GM19043 (cell line): ENCODE measurements around the gene PIRT.

Experiments used
- ATAC-seq: cut with Tn5 transposase; IDR thresholded peaks from one replicate; pipeline ENCODE4 v1.9.1; 2021; ENCODE audit warnings: low read depth; ENCODE audit not compliant: unreplicated experiment

The PIRT gene

GRCh38 chr17:10790491-10791401 is 47.1 kb downstream of the PIRT start:
- no peak for ATAC-seq

- ATAC-seq: no peak
These were observed 48.1 kb downstream of the PIRT start for GRCh38 chr17:10789694-10790271.

GRCh38 chr17:10787306-10788045 is 50.4 kb downstream of the PIRT start:
- no peak for ATAC-seq

- no peak for ATAC-seq
These were observed 52.6 kb downstream of the PIRT start for GRCh38 chr17:10785295-10785694.

GRCh38 chr17:10779609-10780008 is 58.3 kb downstream of the PIRT start:
- no peak for ATAC-seq

- no peak for ATAC-seq
These were observed 60.0 kb downstream of the PIRT start for GRCh38 chr17:10777890-10778289.

GRCh38 chr17:10777131-10777807 is 60.6 kb downstream of the PIRT start:
- ATAC-seq: no peak

GRCh38 chr17:10776381-10776780 is 61.5 kb downstream of the PIRT start:
- ATAC-seq: no peak

GRCh38 chr17:10775740-10776356 is 62.0 kb downstream of the PIRT start:
- ATAC-seq: no peak

- no peak for ATAC-seq
These were observed 62.8 kb downstream of the PIRT start for GRCh38 chr17:10775058-10775457.

- no peak for ATAC-seq
These were observed 64.5 kb downstream of the PIRT start for GRCh38 chr17:10773391-10773790.
